Measurements from ENCODE around the gene MTRR. TPM values are rescaled to one million over a fixed set of nuclear protein-coding genes. Genes with fewer than 3 reads are reported as not detected.

Gene MTRR
- 26.2 and 27.7 TPM in 2 replicates for polyA plus RNA-seq (2013)

- WGBS (ENCODE audit: extremely low coverage, insufficient coverage, insufficient read length): no CpG with 5 or more reads among the region's 83 CpGs
- Histone ChIP-seq H3K14ac (ENCODE audit: low read length) (peak within 1 kb of the TSS; percentile 61), H4K91ac (ENCODE audit: low read depth, low read length) (peak within 1 kb of the TSS; percentile 50), H3K23ac (ENCODE audit: low read length) (no peak within 1 kb of the TSS), H2BK5ac (ENCODE audit: low read depth, low read length, poor library complexity) (no peak within 1 kb of the TSS), H3K27ac (ENCODE audit: low read depth, low read length) (no peak within 1 kb of the TSS), H3K9ac (ENCODE audit: low read length) (peak within 1 kb of the TSS; percentile 89), H2AK5ac (ENCODE audit: low read length) (no peak within 1 kb of the TSS), H2BK120ac (ENCODE audit: insufficient read depth, low read length, poor library complexity) (peak within 1 kb of the TSS; percentile 6), H3K4me3 (ENCODE audit: low read depth, low read length) (peak within 1 kb of the TSS; percentile 93), H3K36me3 (ENCODE audit: control insufficient read depth in 1 of 2, insufficient read depth in 2 of 2, low read length in 2 of 2) (peaks cover under 1 to 5% of the 10 kb centered on the region in 2 experiments), H2BK12ac (ENCODE audit: low read length) (no peak within 1 kb of the TSS), H3K79me1 (ENCODE audit: low read length) (peaks cover 9% of the 10 kb centered on the region), H4K8ac (ENCODE audit: low read depth, low read length) (peak within 1 kb of the TSS; percentile 81), H4K12ac (ENCODE audit: low read depth, low read length) (peak within 1 kb of the TSS; percentile 35), H3K27me3 (ENCODE audit: insufficient read depth, low read length) (no peaks in the 10 kb centered on the region), H3K4me2 (ENCODE audit: low read length) (peak within 1 kb of the TSS; percentile 88), H3K18ac (ENCODE audit: low read length) (peak within 1 kb of the TSS; percentile 76), H3K4ac (ENCODE audit: low read depth, low read length) (peak within 1 kb of the TSS; percentile 84), H3K9me3 (ENCODE audit: insufficient read depth, low read depth, low read length) (no peaks in the 10 kb centered on the region), H2AFZ (ENCODE audit: insufficient read depth, low read length, poor library complexity) (peak within 1 kb of the TSS; percentile 68), H3K79me2 (ENCODE audit: control insufficient read depth, insufficient read depth, low read length, poor library complexity) (peaks cover 11% of the 10 kb centered on the region), H3K4me1 (ENCODE audit: control insufficient read depth in 1 of 2, insufficient read depth in 2 of 2, low read length in 2 of 2) (no peaks in the 10 kb centered on the region)
- peak; percentile 88 to 94 for DNase-seq
These were observed at the start of gene MTRR, which contains the start of gene FASTKD3 for GRCh38 chr5:7868773-7869473. Gene MTRR, plus strand, starts transcription at chr5:7869148. Its CDS starts 1,647 bp downstream, at chr5:7870795. Gene FASTKD3, minus strand, starts transcription at chr5:7869031. Its CDS starts 948 bp downstream, at chr5:7868083.

DNA sequence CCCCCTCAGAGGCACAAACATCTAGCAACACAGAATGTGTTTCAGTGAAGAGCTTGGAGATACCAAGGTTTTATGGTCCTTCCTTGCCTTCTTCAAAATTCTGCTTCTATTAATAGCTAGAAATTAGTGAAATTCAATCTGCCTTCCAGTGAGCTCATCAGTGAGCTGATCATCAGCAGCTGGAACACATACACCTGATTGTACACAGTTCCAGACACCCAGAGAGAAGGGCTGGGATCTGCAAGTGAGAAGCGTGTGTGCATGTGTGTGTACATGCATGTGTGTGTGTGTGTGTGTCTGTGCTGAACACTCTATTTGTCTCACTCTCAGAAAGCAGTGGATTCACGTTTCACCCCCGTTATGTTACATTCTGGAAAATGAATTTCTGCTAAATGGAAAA lies 46.5 kb upstream of the MTRR start:
- no peak overlapping the region for H4K91ac ChIP-seq (ENCODE audit: low read depth, low read length)
- no peaks in the 10 kb centered on the region for H3K79me1 ChIP-seq (ENCODE audit: low read length)
- H3K18ac ChIP-seq (ENCODE audit: low read length): no peak overlapping the region
- no peak overlapping the region for H3K23ac ChIP-seq (ENCODE audit: low read length)
- H3K9me3 ChIP-seq (ENCODE audit: insufficient read depth, low read depth, low read length): peaks cover 4% of the 10 kb centered on the region
- no peak overlapping the region for H2BK120ac ChIP-seq (ENCODE audit: insufficient read depth, low read length, poor library complexity)
- H2AK5ac ChIP-seq (ENCODE audit: low read length): no peak overlapping the region
- no peak overlapping the region for H3K4ac ChIP-seq (ENCODE audit: low read depth, low read length)
- H3K27me3 ChIP-seq (ENCODE audit: insufficient read depth, low read length): no peaks in the 10 kb centered on the region
- no peaks in the 10 kb centered on the region for H3K79me2 ChIP-seq (ENCODE audit: control insufficient read depth, insufficient read depth, low read length, poor library complexity)
- peaks cover 4 to 5% of the 10 kb centered on the region in 2 experiments for H3K4me1 ChIP-seq (ENCODE audit: control insufficient read depth in 1 of 2, insufficient read depth in 2 of 2, low read length in 2 of 2)
- DNase-seq: no peak
- no peak overlapping the region for H2BK12ac ChIP-seq (ENCODE audit: low read length)
- no peak overlapping the region for H3K27ac ChIP-seq (ENCODE audit: low read depth, low read length)
- H4K12ac ChIP-seq (ENCODE audit: low read depth, low read length): no peak overlapping the region
- no peak overlapping the region for H3K4me3 ChIP-seq (ENCODE audit: low read depth, low read length)
- WGBS (ENCODE audit: extremely low coverage, insufficient coverage, insufficient read length): no CpG with 5 or more reads among the region's 3 CpGs
- no peak overlapping the region for H3K4me2 ChIP-seq (ENCODE audit: low read length)
- no peak overlapping the region for H3K14ac ChIP-seq (ENCODE audit: low read length)
- H2BK5ac ChIP-seq (ENCODE audit: low read depth, low read length, poor library complexity): no peak overlapping the region
- H3K9ac ChIP-seq (ENCODE audit: low read length): no peak overlapping the region
- H4K8ac ChIP-seq (ENCODE audit: low read depth, low read length): no peak overlapping the region
- H2AFZ ChIP-seq (ENCODE audit: insufficient read depth, low read length, poor library complexity): no peak overlapping the region
- no peaks in the 10 kb centered on the region for H3K36me3 ChIP-seq (ENCODE audit: control insufficient read depth in 1 of 2, insufficient read depth in 2 of 2, low read length in 2 of 2)

DNA sequence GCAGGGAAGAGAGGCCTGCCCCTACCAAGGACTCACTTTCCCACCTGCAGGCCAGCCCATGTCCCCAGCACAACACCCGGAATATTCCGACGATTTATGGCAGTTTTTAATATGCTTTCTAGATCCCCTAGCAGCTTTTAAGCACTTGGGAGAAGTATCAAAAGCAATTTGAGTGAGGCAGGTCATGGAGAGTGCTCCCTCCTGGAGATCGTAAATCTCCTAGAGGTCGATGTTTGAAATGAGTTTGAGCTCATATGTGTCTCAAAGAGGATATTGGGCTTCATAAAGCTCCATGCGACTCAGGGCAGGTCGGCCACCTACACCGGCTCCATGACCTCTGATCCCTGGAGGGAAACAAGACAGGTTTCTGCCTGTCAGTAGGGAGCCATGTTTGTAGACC lies 45.4 kb upstream of the MTRR start:
- Histone ChIP-seq H4K91ac (ENCODE audit: low read depth, low read length) (no peak overlapping the region), H2AFZ (ENCODE audit: insufficient read depth, low read length, poor library complexity) (no peak overlapping the region), H3K36me3 (ENCODE audit: control insufficient read depth in 1 of 2, insufficient read depth in 2 of 2, low read length in 2 of 2) (no peaks in the 10 kb centered on the region), H4K8ac (ENCODE audit: low read depth, low read length) (no peak overlapping the region), H2BK120ac (ENCODE audit: insufficient read depth, low read length, poor library complexity) (no peak overlapping the region), H3K9ac (ENCODE audit: low read length) (no peak overlapping the region), H2BK12ac (ENCODE audit: low read length) (no peak overlapping the region), H2BK5ac (ENCODE audit: low read depth, low read length, poor library complexity) (no peak overlapping the region), H3K4me2 (ENCODE audit: low read length) (no peak overlapping the region), H3K4ac (ENCODE audit: low read depth, low read length) (no peak overlapping the region), H4K12ac (ENCODE audit: low read depth, low read length) (no peak overlapping the region), H3K27me3 (ENCODE audit: insufficient read depth, low read length) (no peaks in the 10 kb centered on the region), H3K79me2 (ENCODE audit: control insufficient read depth, insufficient read depth, low read length, poor library complexity) (no peaks in the 10 kb centered on the region), H3K18ac (ENCODE audit: low read length) (no peak overlapping the region), H3K4me3 (ENCODE audit: low read depth, low read length) (no peak overlapping the region), H3K4me1 (ENCODE audit: control insufficient read depth in 1 of 2, insufficient read depth in 2 of 2, low read length in 2 of 2) (peaks cover 4 to 5% of the 10 kb centered on the region in 2 experiments), H2AK5ac (ENCODE audit: low read length) (no peak overlapping the region), H3K23ac (ENCODE audit: low read length) (no peak overlapping the region), H3K27ac (ENCODE audit: low read depth, low read length) (no peak overlapping the region), H3K14ac (ENCODE audit: low read length) (no peak overlapping the region), H3K9me3 (ENCODE audit: insufficient read depth, low read depth, low read length) (peaks cover 4% of the 10 kb centered on the region), H3K79me1 (ENCODE audit: low read length) (no peaks in the 10 kb centered on the region)
- no peak for DNase-seq
- WGBS (ENCODE audit: extremely low coverage, insufficient coverage, insufficient read length): no CpG with 5 or more reads among the region's 8 CpGs

DNA sequence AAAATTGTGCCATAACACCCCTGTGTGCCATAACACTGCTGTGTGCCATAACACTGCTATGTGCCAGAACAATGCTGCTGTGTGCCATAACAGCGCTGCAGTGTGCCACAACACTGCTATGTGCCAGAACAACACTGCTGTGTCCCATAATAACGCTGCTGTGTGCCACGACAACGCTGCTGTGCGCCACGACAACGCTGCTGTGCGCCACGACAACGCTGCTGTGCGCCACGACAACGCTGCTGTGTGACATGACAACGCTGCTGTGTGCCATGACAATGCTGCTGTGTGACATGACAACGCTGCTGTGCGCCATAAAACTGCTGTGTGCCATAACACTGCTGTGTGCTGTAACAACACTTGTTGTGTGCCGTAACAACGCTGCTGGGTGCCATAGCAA lies 44.0 kb upstream of the MTRR start:
- no peak overlapping the region for H3K14ac ChIP-seq (ENCODE audit: low read length)
- peaks cover 4 to 5% of the 10 kb centered on the region in 2 experiments for H3K4me1 ChIP-seq (ENCODE audit: control insufficient read depth in 1 of 2, insufficient read depth in 2 of 2, low read length in 2 of 2)
- no peak overlapping the region for H2BK120ac ChIP-seq (ENCODE audit: insufficient read depth, low read length, poor library complexity)
- H4K91ac ChIP-seq (ENCODE audit: low read depth, low read length): no peak overlapping the region
- no peaks in the 10 kb centered on the region for H3K79me2 ChIP-seq (ENCODE audit: control insufficient read depth, insufficient read depth, low read length, poor library complexity)
- no peak overlapping the region for H3K18ac ChIP-seq (ENCODE audit: low read length)
- H3K27me3 ChIP-seq (ENCODE audit: insufficient read depth, low read length): no peaks in the 10 kb centered on the region
- peaks cover 4% of the 10 kb centered on the region for H3K9me3 ChIP-seq (ENCODE audit: insufficient read depth, low read depth, low read length)
- no peak overlapping the region for H2AK5ac ChIP-seq (ENCODE audit: low read length)
- H3K23ac ChIP-seq (ENCODE audit: low read length): no peak overlapping the region
- no peak overlapping the region for H3K27ac ChIP-seq (ENCODE audit: low read depth, low read length)
- no peak overlapping the region for H3K4me2 ChIP-seq (ENCODE audit: low read length)
- no peak overlapping the region for H2AFZ ChIP-seq (ENCODE audit: insufficient read depth, low read length, poor library complexity)
- H2BK5ac ChIP-seq (ENCODE audit: low read depth, low read length, poor library complexity): no peak overlapping the region
- no peak overlapping the region for H4K12ac ChIP-seq (ENCODE audit: low read depth, low read length)
- DNase-seq: no peak
- H3K4ac ChIP-seq (ENCODE audit: low read depth, low read length): no peak overlapping the region
- no peaks in the 10 kb centered on the region for H3K36me3 ChIP-seq (ENCODE audit: control insufficient read depth in 1 of 2, insufficient read depth in 2 of 2, low read length in 2 of 2)
- WGBS (ENCODE audit: extremely low coverage, insufficient coverage, insufficient read length): no CpG with 5 or more reads among the region's 18 CpGs
- H3K79me1 ChIP-seq (ENCODE audit: low read length): no peaks in the 10 kb centered on the region
- H3K4me3 ChIP-seq (ENCODE audit: low read depth, low read length): peak overlapping the region; percentile 54
- no peak overlapping the region for H2BK12ac ChIP-seq (ENCODE audit: low read length)
- no peak overlapping the region for H4K8ac ChIP-seq (ENCODE audit: low read depth, low read length)
- H3K9ac ChIP-seq (ENCODE audit: low read length): no peak overlapping the region
